ENCODE measurements around the gene MIDN. TPM values are rescaled to one million over a fixed set of nuclear protein-coding genes. Genes with fewer than 3 reads are reported as not detected.

The MIDN gene
- total and polyA plus RNA-seq, 3 donors from 2014 or later: 30.3 to 42.4 (median 38.2) TPM

DNA sequence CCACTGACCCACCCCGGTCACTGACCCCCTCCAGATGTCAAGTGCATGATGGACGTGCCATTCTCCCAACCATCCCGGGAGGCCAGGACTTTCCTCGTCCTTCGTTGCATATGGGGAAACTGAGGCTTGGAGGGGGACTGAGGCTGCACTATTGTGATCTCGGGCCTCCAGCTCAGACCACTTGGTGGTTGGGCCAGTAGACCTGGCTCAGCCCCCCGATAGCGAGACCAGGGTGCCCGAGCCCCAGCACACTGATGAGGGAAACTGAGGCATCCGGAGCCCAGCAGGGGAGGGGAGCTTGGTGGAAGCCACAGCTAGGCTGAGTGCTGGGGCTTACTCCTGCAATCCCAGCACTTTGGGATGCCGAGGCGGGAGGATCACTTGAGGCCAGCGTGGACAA, 47.7 kb downstream of the MIDN start:
- no peak overlapping the region for H3K4me3 ChIP-seq
- DNase-seq: no peak
- intact Hi-C loops (cut with DNase I; ENCODE audit: low total_unique reads): no loop called here
- WGBS, 2 donors: 61 to 69% methylated on average over 8 to 13 of the region's 13 CpGs
- no peaks in the 10 kb centered on the region for H3K9me3 ChIP-seq
- no peak overlapping the region for H3K27ac ChIP-seq
- H3K4me1 ChIP-seq: peaks cover 4% of the 10 kb centered on the region
- no peaks in the 10 kb centered on the region for H3K36me3 ChIP-seq (ENCODE audit: low read depth, missing control alignments)
- TF ChIP-seq, protein P1, sequence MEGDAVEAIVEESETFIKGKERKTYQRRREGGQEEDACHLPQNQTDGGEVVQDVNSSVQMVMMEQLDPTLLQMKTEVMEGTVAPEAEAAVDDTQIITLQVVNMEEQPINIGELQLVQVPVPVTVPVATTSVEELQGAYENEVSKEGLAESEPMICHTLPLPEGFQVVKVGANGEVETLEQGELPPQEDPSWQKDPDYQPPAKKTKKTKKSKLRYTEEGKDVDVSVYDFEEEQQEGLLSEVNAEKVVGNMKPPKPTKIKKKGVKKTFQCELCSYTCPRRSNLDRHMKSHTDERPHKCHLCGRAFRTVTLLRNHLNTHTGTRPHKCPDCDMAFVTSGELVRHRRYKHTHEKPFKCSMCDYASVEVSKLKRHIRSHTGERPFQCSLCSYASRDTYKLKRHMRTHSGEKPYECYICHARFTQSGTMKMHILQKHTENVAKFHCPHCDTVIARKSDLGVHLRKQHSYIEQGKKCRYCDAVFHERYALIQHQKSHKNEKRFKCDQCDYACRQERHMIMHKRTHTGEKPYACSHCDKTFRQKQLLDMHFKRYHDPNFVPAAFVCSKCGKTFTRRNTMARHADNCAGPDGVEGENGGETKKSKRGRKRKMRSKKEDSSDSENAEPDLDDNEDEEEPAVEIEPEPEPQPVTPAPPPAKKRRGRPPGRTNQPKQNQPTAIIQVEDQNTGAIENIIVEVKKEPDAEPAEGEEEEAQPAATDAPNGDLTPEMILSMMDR (IDR thresholded peaks at IDR 0.05): no peak
- no peak for TF ChIP-seq POLR2A (IDR thresholded peaks at IDR 0.05)
- H3K27me3 ChIP-seq: no peaks in the 10 kb centered on the region

DNA sequence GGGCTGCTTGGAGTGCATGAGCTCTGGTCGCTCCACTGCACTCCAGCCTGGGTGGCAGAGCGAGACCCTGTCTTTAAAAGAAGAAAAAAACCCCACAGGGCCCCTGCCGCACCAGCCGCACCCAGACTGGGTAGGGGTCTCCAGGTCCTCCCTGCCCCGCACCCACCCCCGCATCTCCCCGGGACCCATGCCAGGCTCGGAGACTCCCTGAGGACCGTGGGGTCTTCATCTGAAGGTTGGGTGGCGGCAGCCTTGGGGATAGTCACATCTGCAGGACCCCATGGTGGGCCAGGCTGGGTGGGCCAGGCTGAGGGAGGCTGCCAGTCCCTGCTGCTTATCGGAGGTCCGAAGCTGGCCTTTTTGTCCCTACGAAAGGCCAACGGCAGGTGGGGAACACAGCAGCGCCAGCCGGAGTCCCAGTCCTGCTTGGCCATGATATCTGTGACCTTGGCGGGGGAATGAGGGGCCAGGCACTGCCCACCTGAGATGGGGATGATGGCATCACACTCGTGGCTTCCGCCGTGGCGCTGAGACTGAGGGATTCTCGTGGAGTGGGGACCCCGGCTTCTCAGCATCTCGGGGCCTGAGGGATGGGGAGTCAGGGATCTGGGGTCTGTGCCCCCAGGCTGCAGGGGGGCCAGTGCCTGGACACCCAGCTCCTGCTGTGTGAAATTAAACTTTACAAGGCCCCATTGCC, 48.3 kb downstream of the MIDN start:
- H3K4me3 ChIP-seq: no peak overlapping the region
- DNase-seq: no peak
- H3K27ac ChIP-seq: no peak overlapping the region
- intact Hi-C loops (cut with DNase I; ENCODE audit: low total_unique reads): no loop called here
- no peaks in the 10 kb centered on the region for H3K9me3 ChIP-seq
- no peaks in the 10 kb centered on the region for H3K36me3 ChIP-seq (ENCODE audit: low read depth, missing control alignments)
- TF ChIP-seq, protein P1 (IDR thresholded peaks at IDR 0.05): no peak
- TF ChIP-seq POLR2A (IDR thresholded peaks at IDR 0.05): no peak
- peaks cover 4% of the 10 kb centered on the region for H3K4me1 ChIP-seq
- WGBS, 2 donors: 81 to 82% methylated on average over 19 to 24 of the region's 24 CpGs
- H3K27me3 ChIP-seq: no peaks in the 10 kb centered on the region

DNA sequence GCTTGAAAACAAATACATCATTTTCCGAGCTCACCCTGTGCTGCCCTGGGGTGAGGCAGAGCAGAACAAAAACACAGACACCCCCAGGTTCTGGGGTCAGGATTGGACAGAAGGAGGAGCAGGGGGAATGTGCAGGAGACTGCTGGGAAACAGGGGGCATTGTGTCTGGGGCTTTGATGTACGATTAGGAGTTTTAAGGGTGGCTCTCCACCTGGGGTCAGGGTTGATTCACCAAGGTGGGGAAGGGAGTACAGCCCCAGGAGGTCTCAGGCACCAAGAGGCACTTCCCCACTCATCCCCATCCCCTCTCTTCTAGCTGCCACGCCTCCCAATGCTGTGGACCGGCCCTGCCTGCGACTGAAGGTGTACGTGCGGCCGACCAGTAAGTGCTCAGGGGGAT, 49.9 kb downstream of the MIDN start:
- H3K4me3 ChIP-seq: no peak overlapping the region
- no peaks in the 10 kb centered on the region for H3K36me3 ChIP-seq (ENCODE audit: low read depth, missing control alignments)
- TF ChIP-seq, protein P1 (IDR thresholded peaks at IDR 0.05): no peak
- no peak for TF ChIP-seq POLR2A (IDR thresholded peaks at IDR 0.05)
- H3K4me1 ChIP-seq: peaks cover 4% of the 10 kb centered on the region
- H3K27ac ChIP-seq: no peak overlapping the region
- DNase-seq: no peak
- 90 to 92% methylated on average over 7 to 8 of the region's 8 CpGs for WGBS, 2 donors
- no peaks in the 10 kb centered on the region for H3K9me3 ChIP-seq
- intact Hi-C loops (cut with DNase I; ENCODE audit: low total_unique reads): no loop called here
- no peaks in the 10 kb centered on the region for H3K27me3 ChIP-seq

DNA sequence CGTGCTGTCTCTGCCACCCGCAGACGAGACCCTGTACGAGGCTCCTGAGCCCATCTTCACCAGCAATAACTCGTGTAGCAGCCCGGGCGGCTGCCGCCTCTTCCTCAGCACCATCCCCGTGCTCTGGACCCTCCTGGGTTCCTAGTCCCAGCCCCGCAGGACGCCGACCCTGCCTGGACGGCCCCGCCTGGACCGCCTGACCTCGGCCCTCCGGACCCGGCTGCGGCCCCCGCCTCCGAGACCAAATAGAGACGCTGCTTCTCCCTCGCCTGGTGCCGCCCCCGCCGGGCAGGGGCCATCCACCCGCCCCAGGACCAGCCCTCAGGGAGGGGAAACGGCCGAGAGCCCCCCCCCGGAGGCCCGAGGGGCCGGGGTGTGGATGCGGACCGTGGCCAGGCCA, 51.4 kb downstream of the MIDN start:
- Histone ChIP-seq H3K9me3 (no peaks in the 10 kb centered on the region), H3K27me3 (no peaks in the 10 kb centered on the region), H3K27ac (no peak overlapping the region), H3K4me1 (peaks cover 4% of the 10 kb centered on the region), H3K36me3 (ENCODE audit: low read depth, missing control alignments) (no peaks in the 10 kb centered on the region), H3K4me3 (peak overlapping the region; percentile 24 to 31)
- no peak for DNase-seq
- intact Hi-C loops (cut with DNase I; ENCODE audit: low total_unique reads): no loop called here
- WGBS, 2 donors: 57 to 64% methylated on average over 16 to 34 of the region's 34 CpGs
- TF ChIP-seq POLR2A (IDR thresholded peaks at IDR 0.05): no peak

DNA sequence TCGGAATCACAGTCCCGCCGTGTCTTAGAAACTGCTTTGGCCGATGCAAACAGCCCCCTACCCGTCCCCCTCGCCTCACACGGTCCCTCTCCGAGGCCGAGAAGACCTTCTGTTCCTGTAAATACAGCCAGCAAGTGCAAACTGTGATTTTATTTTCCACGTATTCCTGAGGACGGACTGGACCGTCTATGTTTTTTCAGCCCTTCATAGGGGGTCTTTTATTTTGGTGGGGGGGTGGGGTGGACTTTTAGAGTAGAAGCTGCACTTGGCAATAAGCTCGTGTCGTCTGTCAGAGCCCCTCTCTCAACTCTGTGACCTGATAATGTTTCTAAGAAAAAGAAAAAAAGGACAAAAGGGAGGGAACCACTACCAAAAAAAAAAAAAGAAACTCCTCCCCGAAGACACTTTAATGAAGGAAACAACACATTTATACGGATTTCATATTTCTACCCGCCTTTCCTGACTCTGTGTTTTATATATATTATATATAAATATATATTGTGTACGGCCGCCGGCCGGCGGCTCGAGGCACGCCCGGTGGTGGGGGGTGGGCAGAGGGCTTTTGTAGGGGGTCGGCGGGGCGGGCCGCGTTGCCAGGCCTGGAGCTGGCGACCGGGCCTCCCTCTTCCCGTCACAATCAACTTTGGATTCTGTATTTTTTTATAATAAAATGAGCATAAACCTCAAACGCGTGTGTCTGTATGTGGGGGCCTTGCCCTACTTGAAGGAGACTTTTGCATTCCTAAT, 52.5 kb downstream of the MIDN start:
- H3K9me3 ChIP-seq: no peaks in the 10 kb centered on the region
- no peak for DNase-seq
- intact Hi-C loops (cut with DNase I; ENCODE audit: low total_unique reads): no loop called here
- WGBS, 2 donors: 59 to 74% methylated on average over 35 of the region's 35 CpGs
- H3K27ac ChIP-seq: no peak overlapping the region
- TF ChIP-seq POLR2A (IDR thresholded peaks at IDR 0.05): no peak
- TF ChIP-seq, protein P1 (IDR thresholded peaks at IDR 0.05): no peak
- no peaks in the 10 kb centered on the region for H3K27me3 ChIP-seq
- no peaks in the 10 kb centered on the region for H3K4me1 ChIP-seq
- H3K36me3 ChIP-seq (ENCODE audit: low read depth, missing control alignments): no peaks in the 10 kb centered on the region
- peak overlapping the region in 1 of 2 donors; percentile 12 for H3K4me3 ChIP-seq
